ENCODE data around the gene DPF3. TPM values are rescaled to one million over a fixed set of nuclear protein-coding genes. Genes with fewer than 3 reads are reported as not detected.

DPF3 gene
- total and polyA plus RNA-seq, 9 of the 15 experiments (the other 6 are each of a cell fraction or from before 2014, with no cell fraction given), result 0.21 to 4.9 (median 1.2) TPM

DNA sequence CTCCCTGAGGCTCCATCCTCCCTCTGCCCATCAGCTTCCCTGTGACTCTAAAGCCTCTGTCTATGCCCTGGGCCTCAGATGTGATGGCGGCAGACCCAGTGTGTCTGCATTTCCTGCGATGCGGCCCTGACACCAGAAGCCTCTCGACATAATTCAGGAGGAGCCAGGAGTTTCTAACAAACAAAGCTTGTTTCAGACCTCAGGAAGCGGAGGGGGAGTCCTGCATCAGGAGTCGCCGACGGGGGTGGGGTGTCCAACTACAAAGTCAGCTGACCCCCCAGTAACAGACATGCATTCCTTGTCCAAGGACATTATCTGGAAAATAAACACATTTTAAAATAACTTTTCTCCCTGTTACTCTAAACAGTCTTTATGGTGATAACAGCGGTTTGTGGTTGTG, 167.5 kb downstream of the DPF3 start (continued):
- TF ChIP-seq, protein P1, sequence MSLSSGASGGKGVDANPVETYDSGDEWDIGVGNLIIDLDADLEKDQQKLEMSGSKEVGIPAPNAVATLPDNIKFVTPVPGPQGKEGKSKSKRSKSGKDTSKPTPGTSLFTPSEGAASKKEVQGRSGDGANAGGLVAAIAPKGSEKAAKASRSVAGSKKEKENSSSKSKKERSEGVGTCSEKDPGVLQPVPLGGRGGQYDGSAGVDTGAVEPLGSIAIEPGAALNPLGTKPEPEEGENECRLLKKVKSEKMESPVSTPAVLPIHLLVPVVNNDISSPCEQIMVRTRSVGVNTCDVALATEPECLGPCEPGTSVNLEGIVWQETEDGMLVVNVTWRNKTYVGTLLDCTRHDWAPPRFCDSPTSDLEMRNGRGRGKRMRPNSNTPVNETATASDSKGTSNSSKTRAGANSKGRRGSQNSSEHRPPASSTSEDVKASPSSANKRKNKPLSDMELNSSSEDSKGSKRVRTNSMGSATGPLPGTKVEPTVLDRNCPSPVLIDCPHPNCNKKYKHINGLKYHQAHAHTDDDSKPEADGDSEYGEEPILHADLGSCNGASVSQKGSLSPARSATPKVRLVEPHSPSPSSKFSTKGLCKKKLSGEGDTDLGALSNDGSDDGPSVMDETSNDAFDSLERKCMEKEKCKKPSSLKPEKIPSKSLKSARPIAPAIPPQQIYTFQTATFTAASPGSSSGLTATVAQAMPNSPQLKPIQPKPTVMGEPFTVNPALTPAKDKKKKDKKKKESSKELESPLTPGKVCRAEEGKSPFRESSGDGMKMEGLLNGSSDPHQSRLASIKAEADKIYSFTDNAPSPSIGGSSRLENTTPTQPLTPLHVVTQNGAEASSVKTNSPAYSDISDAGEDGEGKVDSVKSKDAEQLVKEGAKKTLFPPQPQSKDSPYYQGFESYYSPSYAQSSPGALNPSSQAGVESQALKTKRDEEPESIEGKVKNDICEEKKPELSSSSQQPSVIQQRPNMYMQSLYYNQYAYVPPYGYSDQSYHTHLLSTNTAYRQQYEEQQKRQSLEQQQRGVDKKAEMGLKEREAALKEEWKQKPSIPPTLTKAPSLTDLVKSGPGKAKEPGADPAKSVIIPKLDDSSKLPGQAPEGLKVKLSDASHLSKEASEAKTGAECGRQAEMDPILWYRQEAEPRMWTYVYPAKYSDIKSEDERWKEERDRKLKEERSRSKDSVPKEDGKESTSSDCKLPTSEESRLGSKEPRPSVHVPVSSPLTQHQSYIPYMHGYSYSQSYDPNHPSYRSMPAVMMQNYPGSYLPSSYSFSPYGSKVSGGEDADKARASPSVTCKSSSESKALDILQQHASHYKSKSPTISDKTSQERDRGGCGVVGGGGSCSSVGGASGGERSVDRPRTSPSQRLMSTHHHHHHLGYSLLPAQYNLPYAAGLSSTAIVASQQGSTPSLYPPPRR (CRISPR knock-in tag; IDR thresholded peaks at IDR 0.05; ENCODE audit: borderline replicate concordance), result no peak
- TF ChIP-seq BRD4 (IDR thresholded peaks at IDR 0.05) (no peak), LARP7 (IDR thresholded peaks at IDR 0.05) (no peak)
- TF ChIP-seq, protein P2, sequence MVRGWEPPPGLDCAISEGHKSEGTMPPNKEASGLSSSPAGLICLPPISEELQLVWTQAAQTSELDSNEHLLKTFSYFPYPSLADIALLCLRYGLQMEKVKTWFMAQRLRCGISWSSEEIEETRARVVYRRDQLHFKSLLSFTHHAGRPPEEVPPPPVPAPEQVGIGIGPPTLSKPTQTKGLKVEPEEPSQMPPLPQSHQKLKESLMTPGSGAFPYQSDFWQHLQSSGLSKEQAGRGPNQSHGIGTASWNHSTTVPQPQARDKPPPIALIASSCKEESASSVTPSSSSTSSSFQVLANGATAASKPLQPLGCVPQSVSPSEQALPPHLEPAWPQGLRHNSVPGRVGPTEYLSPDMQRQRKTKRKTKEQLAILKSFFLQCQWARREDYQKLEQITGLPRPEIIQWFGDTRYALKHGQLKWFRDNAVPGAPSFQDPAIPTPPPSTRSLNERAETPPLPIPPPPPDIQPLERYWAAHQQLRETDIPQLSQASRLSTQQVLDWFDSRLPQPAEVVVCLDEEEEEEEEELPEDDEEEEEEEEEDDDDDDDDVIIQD (CRISPR knock-in tag; IDR thresholded peaks at IDR 0.05), result no peak

Measured in K562 (cell line).